ENCODE data around the gene AIG1. TPM values are rescaled to one million over a fixed set of nuclear protein-coding genes. Genes with fewer than 3 reads are reported as not detected.

AIG1 gene
- polyA plus RNA-seq, 1 of the 3 experiments (the other 2 are of a cell fraction): 36.8 TPM

DNA sequence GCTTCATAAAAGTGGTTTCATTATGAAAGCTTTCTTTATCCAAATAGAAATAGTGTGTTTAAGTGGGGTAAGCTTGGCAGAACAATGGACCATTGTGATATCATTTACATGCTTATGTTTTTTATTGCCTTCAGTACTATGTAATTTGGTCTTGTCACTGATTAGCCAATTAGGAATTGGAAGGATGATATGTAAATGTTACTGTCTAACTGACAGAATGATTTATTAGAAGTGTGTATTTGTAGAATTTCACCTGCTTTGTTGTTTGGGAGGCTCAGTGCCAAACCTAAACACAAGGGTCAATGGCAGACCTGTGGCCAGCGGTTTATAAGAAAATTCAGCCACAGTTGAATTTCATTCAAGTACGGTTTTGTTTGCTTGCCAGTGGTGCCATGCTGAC is 39.0 kb downstream of the AIG1 start (continued):
- TF ChIP-seq POLR2AphosphoS5 (IDR thresholded peaks at IDR 0.05; ENCODE audit: low read depth, low read length) (no peak), PBX3 (IDR thresholded peaks at IDR 0.05) (no peak), ELF1 (IDR thresholded peaks at IDR 0.05) (no peak), RCOR1 (IDR thresholded peaks at IDR 0.05; ENCODE audit: low read length) (no peak)

GRCh38 chr6:143100429-143100828 is 39.7 kb downstream of the AIG1 start:
- POLR2A ChIA-PET: no interaction called here
- Histone ChIP-seq H3K4me3 (ENCODE audit: low read depth in 2 of 2, low read length in 1 of 2) (no peak overlapping the region), H3K9ac (no peak overlapping the region), H3K27me3 (ENCODE audit: insufficient read depth) (no peaks in the 10 kb centered on the region), H3K9me2 (no peaks in the 10 kb centered on the region), H3F3A (replicated peaks; ENCODE audit: insufficient read depth) (no peaks in the 10 kb centered on the region), H3K9me3 (no peaks in the 10 kb centered on the region), H3K4me2 (no peak overlapping the region), H2AFZ (ENCODE audit: low read depth) (no peak overlapping the region), H4K20me1 (ENCODE audit: insufficient read depth) (no peaks in the 10 kb centered on the region), H3K27ac (ENCODE audit: low read depth in 2 of 2, low read length in 1 of 2) (no peak overlapping the region), H3K4me1 (ENCODE audit: control insufficient read depth in 1 of 2, insufficient read depth in 2 of 2, low read depth in 1 of 2, low read length in 1 of 2) (no peaks in the 10 kb centered on the region), H3K79me2 (ENCODE audit: insufficient read depth) (no peaks in the 10 kb centered on the region; the same call in 1 of the 2 replicates), H3K36me3 (replicated peaks in 1 of 2; ENCODE audit: control insufficient read depth in 1 of 2, insufficient read depth in 2 of 2, low read length in 1 of 2) (no peaks in the 10 kb centered on the region)
- CTCF ChIA-PET: no interaction called here
- TF ChIP-seq GATA2 (CRISPR knock-in tag; IDR thresholded peaks at IDR 0.05) (no peak), FOXM1 (IDR thresholded peaks at IDR 0.05; ENCODE audit: low read depth) (no peak), PBX3 (IDR thresholded peaks at IDR 0.05) (no peak), JUND (IDR thresholded peaks at IDR 0.05) (no peak), FOSL2 (IDR thresholded peaks at IDR 0.05; ENCODE audit: borderline replicate concordance, low read depth) (no peak), RCOR1 (IDR thresholded peaks at IDR 0.05; ENCODE audit: low read length) (no peak), FOXJ3 (CRISPR knock-in tag; IDR thresholded peaks at IDR 0.05) (no peak), SIN3A (IDR thresholded peaks at IDR 0.05; ENCODE audit: borderline replicate concordance, low read depth, low read length) (no peak), MEF2A (IDR thresholded peaks at IDR 0.05; ENCODE audit: borderline replicate concordance, low read depth) (no peak), RXRA (IDR thresholded peaks at IDR 0.05; ENCODE audit: borderline replicate concordance, low read depth) (no peak)
- TF ChIP-seq, protein P1, sequence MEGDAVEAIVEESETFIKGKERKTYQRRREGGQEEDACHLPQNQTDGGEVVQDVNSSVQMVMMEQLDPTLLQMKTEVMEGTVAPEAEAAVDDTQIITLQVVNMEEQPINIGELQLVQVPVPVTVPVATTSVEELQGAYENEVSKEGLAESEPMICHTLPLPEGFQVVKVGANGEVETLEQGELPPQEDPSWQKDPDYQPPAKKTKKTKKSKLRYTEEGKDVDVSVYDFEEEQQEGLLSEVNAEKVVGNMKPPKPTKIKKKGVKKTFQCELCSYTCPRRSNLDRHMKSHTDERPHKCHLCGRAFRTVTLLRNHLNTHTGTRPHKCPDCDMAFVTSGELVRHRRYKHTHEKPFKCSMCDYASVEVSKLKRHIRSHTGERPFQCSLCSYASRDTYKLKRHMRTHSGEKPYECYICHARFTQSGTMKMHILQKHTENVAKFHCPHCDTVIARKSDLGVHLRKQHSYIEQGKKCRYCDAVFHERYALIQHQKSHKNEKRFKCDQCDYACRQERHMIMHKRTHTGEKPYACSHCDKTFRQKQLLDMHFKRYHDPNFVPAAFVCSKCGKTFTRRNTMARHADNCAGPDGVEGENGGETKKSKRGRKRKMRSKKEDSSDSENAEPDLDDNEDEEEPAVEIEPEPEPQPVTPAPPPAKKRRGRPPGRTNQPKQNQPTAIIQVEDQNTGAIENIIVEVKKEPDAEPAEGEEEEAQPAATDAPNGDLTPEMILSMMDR (IDR thresholded peaks at IDR 0.05): no peak
- 95% methylated on average over 2 of the region's 2 CpGs for WGBS (ENCODE audit: low lambda C conversion rate)
- no peak for DNase-seq

GRCh38 chr6:143103916-143104315 is 43.2 kb downstream of the AIG1 start:
- 96% methylated on average over 1 of the region's 1 CpG for WGBS (ENCODE audit: low lambda C conversion rate)
- no peak overlapping the region for H3K4me2 ChIP-seq
- no peak overlapping the region for H3K27ac ChIP-seq (ENCODE audit: low read depth in 2 of 2, low read length in 1 of 2)
- POLR2A ChIA-PET: no interaction called here
- H4K20me1 ChIP-seq (ENCODE audit: insufficient read depth): no peaks in the 10 kb centered on the region
- no peaks in the 10 kb centered on the region for H3K36me3 ChIP-seq (replicated peaks in 1 of 2; ENCODE audit: control insufficient read depth in 1 of 2, insufficient read depth in 2 of 2, low read length in 1 of 2)
- no peaks in the 10 kb centered on the region for H3K9me3 ChIP-seq
- no peak overlapping the region for H3K9ac ChIP-seq
- H3K27me3 ChIP-seq (ENCODE audit: insufficient read depth): no peaks in the 10 kb centered on the region
- H3K4me3 ChIP-seq (ENCODE audit: low read depth in 2 of 2, low read length in 1 of 2): no peak overlapping the region
- no peak overlapping the region for H2AFZ ChIP-seq (ENCODE audit: low read depth)
- no peaks in the 10 kb centered on the region; a peak in 1 of 4 replicates for H3K4me1 ChIP-seq (ENCODE audit: control insufficient read depth in 1 of 2, insufficient read depth in 2 of 2, low read depth in 1 of 2, low read length in 1 of 2)
- no peaks in the 10 kb centered on the region for H3F3A ChIP-seq (replicated peaks; ENCODE audit: insufficient read depth)
- CTCF ChIA-PET: interaction anchor here (0.8 kb wide), 1 partner anchor 11 kb away, joined by 3 read pairs; no protein-coding TSS in a partner anchor
- DNase-seq: no peak
- no peaks in the 10 kb centered on the region for H3K9me2 ChIP-seq
- no peaks in the 10 kb centered on the region; the same call in 1 of the 2 replicates for H3K79me2 ChIP-seq (ENCODE audit: insufficient read depth)
- TF ChIP-seq RCOR1 (IDR thresholded peaks at IDR 0.05; ENCODE audit: low read length) (no peak), TCF12 (IDR thresholded peaks at IDR 0.05) (no peak), POLR2AphosphoS5 (IDR thresholded peaks at IDR 0.05; ENCODE audit: low read depth, low read length) (no peak), FOXM1 (IDR thresholded peaks at IDR 0.05; ENCODE audit: low read depth) (no peak), IRF3 (IDR thresholded peaks at IDR 0.05; ENCODE audit: low read depth, low read length) (no peak), TAF1 (IDR thresholded peaks at IDR 0.05; ENCODE audit: borderline replicate concordance, low read depth, low read length) (no peak), CHD2 (IDR thresholded peaks at IDR 0.05; ENCODE audit: low read length, partially characterized antibody) (no peak), YY1 (IDR thresholded peaks at IDR 0.05; ENCODE audit: low read depth) (no peak), USF2 (IDR thresholded peaks at IDR 0.05; ENCODE audit: borderline replicate concordance, low read depth, low read length) (no peak)
